HUES64 (cell line): ENCODE results near the gene WDFY2.

Experiments
- H3K27ac ChIP-seq: 2 replicates; pipeline ENCODE4 v1.7.0; 2013; ENCODE audit warnings: low read depth, low read length, inconsistent platforms
- H3K27me3 ChIP-seq: 2 replicates; pipeline ENCODE4 v1.6.1; 2013; ENCODE audit warnings: mild to moderate bottlenecking, low read length; ENCODE audit not compliant: insufficient read depth
- H3K36me3 ChIP-seq: 2 replicates; pipeline ENCODE4 v1.6.1; 2013; ENCODE audit warnings: mild to moderate bottlenecking, low read length; ENCODE audit not compliant: insufficient read depth
- H3K4me1 ChIP-seq: 2 replicates; pipeline ENCODE4 v1.6.1; 2013; ENCODE audit warnings: mild to moderate bottlenecking, low read length, moderate library complexity; ENCODE audit not compliant: insufficient read depth
- H3K4me3 ChIP-seq: 2 replicates; pipeline ENCODE4 v1.5.1; 2013; ENCODE audit warnings: mild to moderate bottlenecking, low read length, moderate library complexity
- H3K9ac ChIP-seq: 2 replicates; pipeline ENCODE4 v1.6.1; 2013; ENCODE audit warnings: mild to moderate bottlenecking, low read depth, low read length
- H3K9me3 ChIP-seq: 2 replicates; pipeline ENCODE4 v1.6.1; 2013; ENCODE audit warnings: low read depth, low read length; ENCODE audit not compliant: insufficient read depth
- WGBS: fragments of 150-250, 120-280 bp; methylation state at CpG from one replicate; pipeline ENCODE4 v1.1.7; 2013; ENCODE audit warnings: missing lambda C conversion rate; 5-methylcytosine and 5-hydroxymethylcytosine counted together

WDFY2 gene

GRCh38 chr13:51768378-51768921 is 184.2 kb downstream of the WDFY2 start:
- H3K36me3 ChIP-seq: peaks cover 18% of the 10 kb centered on the region
- WGBS: 78% methylated on average over 15 of the region's 15 CpGs
- no peaks in the 10 kb centered on the region for H3K27me3 ChIP-seq
- H3K9ac ChIP-seq: no peak overlapping the region
- H3K4me3 ChIP-seq: no peak overlapping the region
- H3K9me3 ChIP-seq: no peaks in the 10 kb centered on the region
- H3K27ac ChIP-seq: no peak overlapping the region
- H3K4me1 ChIP-seq: peaks cover 9% of the 10 kb centered on the region; the same call in 1 of the 2 replicates

- Histone ChIP-seq H3K9ac (no peak overlapping the region), H3K36me3 (peaks cover 18% of the 10 kb centered on the region), H3K9me3 (no peaks in the 10 kb centered on the region), H3K27me3 (no peaks in the 10 kb centered on the region), H3K4me1 (peaks cover 9% of the 10 kb centered on the region; the same call in 1 of the 2 replicates), H3K27ac (peak overlapping the region; percentile 10; the same call in 1 of the 2 replicates), H3K4me3 (no peak overlapping the region)
- WGBS: 93% methylated on average over 19 of the region's 19 CpGs
Measured at GRCh38 chr13:51768976-51769375, 184.7 kb downstream of the WDFY2 start.

GRCh38 chr13:51769455-51770127 is 185.3 kb downstream of the WDFY2 start:
- H3K9me3 ChIP-seq: no peaks in the 10 kb centered on the region
- 88% methylated on average over 11 of the region's 11 CpGs for WGBS
- peaks cover 9% of the 10 kb centered on the region; the same call in 1 of the 2 replicates for H3K4me1 ChIP-seq
- no peak overlapping the region for H3K9ac ChIP-seq
- no peaks in the 10 kb centered on the region for H3K27me3 ChIP-seq
- H3K4me3 ChIP-seq: no peak overlapping the region
- peaks cover 18% of the 10 kb centered on the region for H3K36me3 ChIP-seq
- H3K27ac ChIP-seq: no peak overlapping the region

- no peaks in the 10 kb centered on the region for H3K9me3 ChIP-seq
- H3K36me3 ChIP-seq: peaks cover 18% of the 10 kb centered on the region
- no peaks in the 10 kb centered on the region for H3K27me3 ChIP-seq
- 94% methylated on average over 6 of the region's 6 CpGs for WGBS
- H3K4me3 ChIP-seq: no peak overlapping the region
- no peak overlapping the region for H3K27ac ChIP-seq
- H3K9ac ChIP-seq: no peak overlapping the region
- H3K4me1 ChIP-seq: peaks cover 9% of the 10 kb centered on the region; the same call in 1 of the 2 replicates
Measured at GRCh38 chr13:51770160-51770559, 185.9 kb downstream of the WDFY2 start.

- no peak overlapping the region for H3K9ac ChIP-seq
- WGBS: 93% methylated on average over 11 of the region's 11 CpGs
- no peak overlapping the region for H3K4me3 ChIP-seq
- no peaks in the 10 kb centered on the region for H3K27me3 ChIP-seq
- no peak overlapping the region for H3K27ac ChIP-seq
- H3K9me3 ChIP-seq: no peaks in the 10 kb centered on the region
- H3K4me1 ChIP-seq: peaks cover 9% of the 10 kb centered on the region; the same call in 1 of the 2 replicates
- peaks cover 12% of the 10 kb centered on the region for H3K36me3 ChIP-seq
Measured at GRCh38 chr13:51770681-51771417, 186.6 kb downstream of the WDFY2 start.

- peaks cover 9% of the 10 kb centered on the region; the same call in 1 of the 2 replicates for H3K4me1 ChIP-seq
- no peak overlapping the region for H3K4me3 ChIP-seq
- H3K27me3 ChIP-seq: no peaks in the 10 kb centered on the region
- H3K36me3 ChIP-seq: peaks cover 5% of the 10 kb centered on the region
- no peaks in the 10 kb centered on the region for H3K9me3 ChIP-seq
- no peak overlapping the region for H3K27ac ChIP-seq
- H3K9ac ChIP-seq: no peak overlapping the region
- WGBS: 87% methylated on average over 17 of the region's 17 CpGs
Measured at GRCh38 chr13:51771418-51772104, 187.3 kb downstream of the WDFY2 start.

GRCh38 chr13:51772105-51772455 is 187.8 kb downstream of the WDFY2 start:
- Histone ChIP-seq H3K4me1 (peaks cover 9% of the 10 kb centered on the region; the same call in 1 of the 2 replicates), H3K36me3 (no peaks in the 10 kb centered on the region), H3K4me3 (no peak overlapping the region), H3K9ac (no peak overlapping the region), H3K27ac (no peak overlapping the region), H3K9me3 (no peaks in the 10 kb centered on the region), H3K27me3 (no peaks in the 10 kb centered on the region)
- 90% methylated on average over 9 of the region's 9 CpGs for WGBS

GRCh38 chr13:51772781-51773180 is 188.5 kb downstream of the WDFY2 start:
- WGBS: 96% methylated on average over 6 of the region's 6 CpGs

GRCh38 chr13:51773515-51773914 is 189.3 kb downstream of the WDFY2 start:
- Histone ChIP-seq H3K4me1 (peaks cover 4% of the 10 kb centered on the region; the same call in 1 of the 2 replicates), H3K27me3 (no peaks in the 10 kb centered on the region), H3K9me3 (no peaks in the 10 kb centered on the region), H3K4me3 (no peak overlapping the region), H3K36me3 (no peaks in the 10 kb centered on the region), H3K9ac (no peak overlapping the region), H3K27ac (no peak overlapping the region)
- WGBS: 83% methylated on average over 11 of the region's 11 CpGs

More at GRCh38 chr13:51772781-51773180, 188.5 kb downstream of the WDFY2 start:
- Histone ChIP-seq H3K9ac (no peak overlapping the region), H3K4me3 (no peak overlapping the region), H3K27me3 (no peaks in the 10 kb centered on the region), H3K36me3 (no peaks in the 10 kb centered on the region), H3K9me3 (no peaks in the 10 kb centered on the region), H3K27ac (no peak overlapping the region), H3K4me1 (peaks cover 9% of the 10 kb centered on the region; the same call in 1 of the 2 replicates)

- 91% methylated on average over 7 of the region's 7 CpGs for WGBS
- no peak overlapping the region for H3K27ac ChIP-seq
Measured at GRCh38 chr13:51776179-51776578, 191.9 kb downstream of the WDFY2 start.

GRCh38 chr13:51777921-51778320 is 193.7 kb downstream of the WDFY2 start:
- no peak overlapping the region for H3K27ac ChIP-seq
- H3K27me3 ChIP-seq: no peaks in the 10 kb centered on the region
- H3K9ac ChIP-seq: no peak overlapping the region
- 94% methylated on average over 9 of the region's 9 CpGs for WGBS
- no peaks in the 10 kb centered on the region for H3K9me3 ChIP-seq
- no peak overlapping the region for H3K4me3 ChIP-seq
- no peaks in the 10 kb centered on the region; the same call in 1 of the 2 replicates for H3K4me1 ChIP-seq
- no peaks in the 10 kb centered on the region for H3K36me3 ChIP-seq

More at GRCh38 chr13:51776179-51776578, 191.9 kb downstream of the WDFY2 start:
- no peaks in the 10 kb centered on the region for H3K9me3 ChIP-seq
- peaks cover 3% of the 10 kb centered on the region; the same call in 1 of the 2 replicates for H3K4me1 ChIP-seq
- no peak overlapping the region for H3K4me3 ChIP-seq
- H3K36me3 ChIP-seq: no peaks in the 10 kb centered on the region
- no peak overlapping the region for H3K9ac ChIP-seq
- H3K27me3 ChIP-seq: no peaks in the 10 kb centered on the region
